CD14-positive monocyte (primary cell): ENCODE measurements around the gene PNMA6A. TPM values are rescaled to one million over a fixed set of nuclear protein-coding genes. Genes with fewer than 3 reads are reported as not detected.
"Not testable (repeated sequence)": the region's sequence is repeated elsewhere in the genome, so short reads cannot be mapped to it uniquely, and the experiment has no call there.

ENCODE experiments used
- DNase-seq, 3 donors: peaks; one replicate each; pipeline ENCODE4 v3.0.0-alpha.2; 2011 to 2022
- H2AFZ ChIP-seq: 2 replicates; pipeline ENCODE4 v1.6.0; 2012; ENCODE audit warnings: mild to moderate bottlenecking, low read depth, low read length, inconsistent platforms; ENCODE audit not compliant: insufficient read depth, poor library complexity, severe bottlenecking
- H3K27ac ChIP-seq, 2 donors: 1 replicate in 1 of 2; 2 replicates in 1 of 2; pipeline ENCODE4 v1.5.1; 2012 to 2013; ENCODE audit warnings: low read length in 2 of 2, control low read depth in 1 of 2, inconsistent platforms in 1 of 2, low read depth in 1 of 2, mild to moderate bottlenecking in 1 of 2
- H3K27me3 ChIP-seq, 2 donors: one replicate each; pipeline versions ENCODE4 v1.6.0 to v1.6.1; 2011 to 2013; ENCODE audit warnings: low read length in 2 of 2; ENCODE audit not compliant: control insufficient read depth in 2 of 2, insufficient read depth in 2 of 2
- H3K36me3 ChIP-seq, 2 donors: replicated peaks in 1 of 2; 1 replicate in 1 of 2; 2 replicates in 1 of 2; pipeline versions ENCODE4 v1.5.1 to v1.6.1; 2012 to 2013; ENCODE audit warnings: low read length in 2 of 2, control low read depth in 1 of 2, inconsistent platforms in 1 of 2, mild to moderate bottlenecking in 1 of 2; ENCODE audit not compliant: insufficient read depth in 2 of 2, control insufficient read depth in 1 of 2
- H3K4me1 ChIP-seq, 2 donors: 1 replicate in 1 of 2; 2 replicates in 1 of 2; pipeline versions ENCODE4 v1.5.1 to v1.6.1; 2012 to 2013; ENCODE audit warnings: low read length in 2 of 2, control low read depth in 1 of 2, inconsistent platforms in 1 of 2, mild to moderate bottlenecking in 1 of 2, moderate library complexity in 1 of 2; ENCODE audit not compliant: insufficient read depth in 2 of 2, control insufficient read depth in 1 of 2
- H3K4me2 ChIP-seq: replicated peaks from 2 replicates; pipeline ENCODE3; 2012; ENCODE audit warnings: low read length, moderate library complexity, mild to moderate bottlenecking; ENCODE audit not compliant: poor library complexity, severe bottlenecking; ENCODE audit errors: extremely low read depth
- H3K4me3 ChIP-seq, 3 experiments: fragments of 200-600 bp in 1 of 3; sonication (generic) in 1 of 3; replicated peaks in 1 of 3; 1 replicate in 2 of 3; 2 replicates in 1 of 3; pipeline ENCODE4 v1.5.1; 2011 to 2013; ENCODE audit warnings: low read length in 3 of 3, mild to moderate bottlenecking in 3 of 3, control low read depth in 2 of 3, low read depth in 2 of 3, inconsistent platforms in 1 of 3, moderate library complexity in 1 of 3
- H3K79me2 ChIP-seq: 2 replicates; pipeline ENCODE4 v1.6.0; 2012; ENCODE audit warnings: mild to moderate bottlenecking, control low read depth, inconsistent platforms, low read length, moderate library complexity; ENCODE audit not compliant: insufficient read depth
- H3K9ac ChIP-seq: 2 replicates; pipeline ENCODE4 v1.6.0; 2017; ENCODE audit warnings: low read length, mild to moderate bottlenecking; ENCODE audit not compliant: insufficient read depth, poor library complexity, severe bottlenecking
- H3K9me3 ChIP-seq, 2 donors: replicated peaks in 1 of 2; 1 replicate in 1 of 2; 2 replicates in 1 of 2; pipeline versions ENCODE4 v1.5.1 to v1.6.1; 2012 to 2013; ENCODE audit warnings: low read length in 2 of 2, control low read depth in 1 of 2; ENCODE audit not compliant: control insufficient read depth in 1 of 2, insufficient read depth in 1 of 2
- H4K20me1 ChIP-seq: 2 replicates; pipeline ENCODE4 v1.6.0; 2012; ENCODE audit warnings: mild to moderate bottlenecking, low read length, control low read depth, moderate library complexity; ENCODE audit not compliant: insufficient read depth
- H3K27ac Mint-ChIP-seq, 7 donors: one replicate each; pipeline ENCODE4 v1.8.0; 2020; ENCODE audit warnings: mild to moderate bottlenecking in 7 of 7, mixed read lengths in 7 of 7, moderate library complexity in 6 of 7, inconsistent platforms in 2 of 7
- H3K27me3 Mint-ChIP-seq, 3 donors: one replicate each; pipeline ENCODE4 v1.8.0; 2021 to 2022; ENCODE audit warnings: low read depth in 3 of 3, mild to moderate bottlenecking in 3 of 3, mixed read lengths in 3 of 3, moderate library complexity in 3 of 3, inconsistent platforms in 1 of 3
- H3K36me3 Mint-ChIP-seq, 2 donors: one replicate each; pipeline ENCODE4 v1.8.0; 2020; ENCODE audit warnings: mixed read lengths in 2 of 2, inconsistent platforms in 1 of 2, mild to moderate bottlenecking in 1 of 2
- H3K4me1 Mint-ChIP-seq: one replicate; pipeline ENCODE4 v1.8.0; 2020; ENCODE audit warnings: mild to moderate bottlenecking, mixed read lengths
- H3K4me3 Mint-ChIP-seq, 2 donors: one replicate each; pipeline ENCODE4 v1.8.0; 2020; ENCODE audit warnings: mild to moderate bottlenecking in 2 of 2, mixed read lengths in 2 of 2, moderate library complexity in 1 of 2
- H3K9me3 Mint-ChIP-seq, 7 donors: one replicate each; pipeline ENCODE4 v1.8.0; 2020 to 2022; ENCODE audit warnings: mixed read lengths in 7 of 7, mild to moderate bottlenecking in 6 of 7, moderate library complexity in 6 of 7, inconsistent platforms in 2 of 7
- WGBS: methylation state at CpG from one replicate; pipeline ENCODE4 v1.1.5; 2013; ENCODE audit warnings: missing lambda C conversion rate; ENCODE audit not compliant: insufficient coverage; 5-methylcytosine and 5-hydroxymethylcytosine counted together
- intact Hi-C, 2 donors: fragments of 100-400 bp; cut with micrococcal nuclease; formaldehyde crosslinking; loops; one replicate each; pipeline versions ENCODE4 v1.15.0 to v1.15.1; 2023
- polyA plus RNA-seq, 3 donors: library from polyadenylated mRNA; depleted of rRNA in 1 of 3; unstranded in 2 of 3; stranded (reverse) in 1 of 3; fragments of 300-500 nt in 2 of 3; fragments of >200 nt in 1 of 3; fragmentation: Illumina TruSeq in 2 of 3; gene quantifications; 1 replicate in 2 of 3; 2 replicates in 1 of 3; pipeline ENCODE4 v1.2.3, GENCODE V29; 2012 to 2021
- TF ChIP-seq, protein P1 (sequence below): fragments of 200-600 bp; IDR thresholded peaks from one replicate; pipeline ENCODE4 v1.8.0; 2022; ENCODE audit warnings: antibody characterized with exemption, mild to moderate bottlenecking

Gene PNMA6A
- polyA plus RNA-seq, 3 donors: 0.04 to 0.12 TPM; not detected in 1

GRCh38 chrX:153064061-153064460, 8.2 kb upstream of the PNMA6A start:
- H4K20me1 ChIP-seq: no peaks in the 10 kb centered on the region
- H3K36me3 Mint-ChIP-seq: no peaks in the 10 kb centered on the region
- no peak overlapping the region for H3K27ac Mint-ChIP-seq

DNA sequence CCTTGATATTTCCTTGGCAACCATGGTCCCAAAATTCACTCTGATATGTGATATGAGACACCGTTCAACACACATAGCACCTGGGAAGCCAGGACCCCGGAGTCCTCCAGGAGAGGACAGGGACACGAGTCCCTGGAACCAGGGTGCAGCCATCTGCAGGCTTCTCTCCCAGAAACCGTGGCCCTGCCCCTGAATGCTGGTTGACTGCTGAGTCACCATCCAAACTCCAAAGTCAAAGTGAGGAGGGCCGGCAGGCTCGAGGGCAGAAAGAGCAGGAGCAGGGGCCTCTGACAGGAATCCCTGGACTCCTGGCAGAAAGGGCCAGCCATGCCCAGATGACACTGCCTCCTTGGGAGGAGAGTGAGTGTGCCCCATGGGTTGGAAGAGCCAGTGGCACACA, 6.9 kb upstream of the PNMA6A start:
- Histone ChIP-seq H3K4me1 (no peaks in the 10 kb centered on the region), H2AFZ (no peak overlapping the region), H3K79me2 (no peaks in the 10 kb centered on the region), H3K9me3 (no peaks in the 10 kb centered on the region), H3K27me3 (no peaks in the 10 kb centered on the region), H3K4me3 (no peak overlapping the region), H3K27ac (no peak overlapping the region), H3K4me2 (no peak overlapping the region), H4K20me1 (no peaks in the 10 kb centered on the region), H3K9ac (no peak overlapping the region), H3K36me3 (no peaks in the 10 kb centered on the region)
- H3K4me3 Mint-ChIP-seq: no peak overlapping the region
- intact Hi-C loops: no loop called here
- peaks cover 0 to 4% (median 0%) of the 10 kb centered on the region in 3 donors for H3K27me3 Mint-ChIP-seq
- no peak for DNase-seq
- H3K9me3 Mint-ChIP-seq: no peaks in the 10 kb centered on the region
- TF ChIP-seq, protein P1, sequence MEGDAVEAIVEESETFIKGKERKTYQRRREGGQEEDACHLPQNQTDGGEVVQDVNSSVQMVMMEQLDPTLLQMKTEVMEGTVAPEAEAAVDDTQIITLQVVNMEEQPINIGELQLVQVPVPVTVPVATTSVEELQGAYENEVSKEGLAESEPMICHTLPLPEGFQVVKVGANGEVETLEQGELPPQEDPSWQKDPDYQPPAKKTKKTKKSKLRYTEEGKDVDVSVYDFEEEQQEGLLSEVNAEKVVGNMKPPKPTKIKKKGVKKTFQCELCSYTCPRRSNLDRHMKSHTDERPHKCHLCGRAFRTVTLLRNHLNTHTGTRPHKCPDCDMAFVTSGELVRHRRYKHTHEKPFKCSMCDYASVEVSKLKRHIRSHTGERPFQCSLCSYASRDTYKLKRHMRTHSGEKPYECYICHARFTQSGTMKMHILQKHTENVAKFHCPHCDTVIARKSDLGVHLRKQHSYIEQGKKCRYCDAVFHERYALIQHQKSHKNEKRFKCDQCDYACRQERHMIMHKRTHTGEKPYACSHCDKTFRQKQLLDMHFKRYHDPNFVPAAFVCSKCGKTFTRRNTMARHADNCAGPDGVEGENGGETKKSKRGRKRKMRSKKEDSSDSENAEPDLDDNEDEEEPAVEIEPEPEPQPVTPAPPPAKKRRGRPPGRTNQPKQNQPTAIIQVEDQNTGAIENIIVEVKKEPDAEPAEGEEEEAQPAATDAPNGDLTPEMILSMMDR: no peak
- no peaks in the 10 kb centered on the region for H3K36me3 Mint-ChIP-seq
- WGBS: 73% methylated on average over 2 of the region's 6 CpGs
- peaks cover 2% of the 10 kb centered on the region for H3K4me1 Mint-ChIP-seq
- H3K27ac Mint-ChIP-seq: no peak overlapping the region

More at GRCh38 chrX:153064061-153064460, 8.2 kb upstream of the PNMA6A start:
- H3K27me3 Mint-ChIP-seq: peaks cover 0 to 4% (median 0%) of the 10 kb centered on the region in 3 donors
- intact Hi-C loops: no loop called here
- no peaks in the 10 kb centered on the region for H3K4me1 ChIP-seq
- no peaks in the 10 kb centered on the region for H3K9me3 Mint-ChIP-seq
- TF ChIP-seq, protein P1: no peak
- H3K4me1 Mint-ChIP-seq: peaks cover 2% of the 10 kb centered on the region
- WGBS: no CpG with 5 or more reads among the region's 2 CpGs
- H3K79me2 ChIP-seq: no peaks in the 10 kb centered on the region
- H3K36me3 ChIP-seq: no peaks in the 10 kb centered on the region
- no peak overlapping the region for H3K4me3 Mint-ChIP-seq
- no peak overlapping the region for H2AFZ ChIP-seq
- H3K27ac ChIP-seq: no peak overlapping the region
- no peak for DNase-seq
- H3K9ac ChIP-seq: no peak overlapping the region
- no peaks in the 10 kb centered on the region for H3K9me3 ChIP-seq
- no peak overlapping the region for H3K4me3 ChIP-seq
- H3K4me2 ChIP-seq: no peak overlapping the region
- H3K27me3 ChIP-seq: no peaks in the 10 kb centered on the region

- intact Hi-C loops, H3K27me3 Mint-ChIP-seq: not testable (repeated sequence)
Measured at GRCh38 chrX:153066402-153066801, 5.9 kb upstream of the PNMA6A start.

More at GRCh38 chrX:153066402-153066801, 5.9 kb upstream of the PNMA6A start:
- not testable (repeated sequence) for H3K4me3 Mint-ChIP-seq, DNase-seq, H3K9ac ChIP-seq, H3K4me1 ChIP-seq, H3K4me3 ChIP-seq, H3K27ac ChIP-seq, H2AFZ ChIP-seq, H3K79me2 ChIP-seq, H3K36me3 ChIP-seq, H3K4me1 Mint-ChIP-seq, H3K27ac Mint-ChIP-seq, H3K27me3 ChIP-seq, H3K9me3 Mint-ChIP-seq, H3K4me2 ChIP-seq, H3K9me3 ChIP-seq, H3K36me3 Mint-ChIP-seq, H4K20me1 ChIP-seq
- no CpG with 5 or more reads among the region's 12 CpGs for WGBS
